ENCODE measurements around the gene LRRC43. TPM values are rescaled to one million over a fixed set of nuclear protein-coding genes. Genes with fewer than 3 reads are reported as not detected.
A peak's percentile ranks its signal among the peaks of the same experiment; 100 is the strongest.

Gene LRRC43
- total RNA-seq, 1 donor from 2014 or later, result 0.24 TPM

GRCh38 chr12:122183588-122183940 lies 641 bp downstream of the LRRC43 start:
- Histone ChIP-seq H3K36me3 (no peaks in the 10 kb centered on the region), H3K4me2 (peak overlapping the region; percentile 94), H2AFZ (replicated peaks) (peak overlapping the region; percentile 95), H3K9ac (no peak overlapping the region), H3K79me2 (ENCODE audit: low read depth) (no peaks in the 10 kb centered on the region), H3K9me3 (ENCODE audit: low read depth) (no peaks in the 10 kb centered on the region), H4K20me1 (ENCODE audit: low read depth) (no peaks in the 10 kb centered on the region), H3K4me1 (no peaks in the 10 kb centered on the region), H3F3A (ENCODE audit: low read depth) (no peaks in the 10 kb centered on the region), H3K27ac (no peak overlapping the region), H3K4me3 (peak overlapping the region; percentile 65), H3K27me3 (peaks cover 33% of the 10 kb centered on the region)
- no peak for DNase-seq (ENCODE audit: low spot score)
- H3K36me3 Mint-ChIP-seq, result no peaks in the 10 kb centered on the region
- H3K9me3 Mint-ChIP-seq, result no peaks in the 10 kb centered on the region
- H3K4me1 Mint-ChIP-seq, result peaks cover 3% of the 10 kb centered on the region
- H3K27ac Mint-ChIP-seq, result no peak overlapping the region
- TF ChIP-seq CTCF (IDR thresholded peaks at IDR 0.05) (no peak), EZH2phosphoT487 (IDR thresholded peaks at IDR 0.05) (no peak), EZH2 (IDR thresholded peaks at IDR 0.05) (no peak)
- peaks cover 14% of the 10 kb centered on the region for H3K27me3 Mint-ChIP-seq (ENCODE audit: insufficient read depth, low read depth)
- H3K4me3 Mint-ChIP-seq, result peak overlapping the region; percentile 74

GRCh38 chr12:122184517-122184916 lies 1.6 kb downstream of the LRRC43 start:
- Histone ChIP-seq H3K36me3 (no peaks in the 10 kb centered on the region), H3K9ac (no peak overlapping the region), H3K79me2 (ENCODE audit: low read depth) (no peaks in the 10 kb centered on the region), H3K4me1 (no peaks in the 10 kb centered on the region), H2AFZ (replicated peaks) (no peak overlapping the region), H3F3A (ENCODE audit: low read depth) (no peaks in the 10 kb centered on the region), H4K20me1 (ENCODE audit: low read depth) (no peaks in the 10 kb centered on the region), H3K27ac (no peak overlapping the region), H3K27me3 (peaks cover 33% of the 10 kb centered on the region), H3K9me3 (ENCODE audit: low read depth) (no peaks in the 10 kb centered on the region), H3K4me3 (no peak overlapping the region), H3K4me2 (no peak overlapping the region)
- Mint-ChIP-seq H3K27ac (no peak overlapping the region), H3K9me3 (no peaks in the 10 kb centered on the region), H3K4me3 (peak overlapping the region; percentile 54), H3K27me3 (ENCODE audit: insufficient read depth, low read depth) (peaks cover 16% of the 10 kb centered on the region), H3K36me3 (no peaks in the 10 kb centered on the region), H3K4me1 (peaks cover 3% of the 10 kb centered on the region)
- no peak for TF ChIP-seq CTCF (IDR thresholded peaks at IDR 0.05)
- TF ChIP-seq EZH2phosphoT487 (IDR thresholded peaks at IDR 0.05), result no peak
- no peak for TF ChIP-seq EZH2 (IDR thresholded peaks at IDR 0.05)
- DNase-seq (ENCODE audit: low spot score), result no peak

DNA sequence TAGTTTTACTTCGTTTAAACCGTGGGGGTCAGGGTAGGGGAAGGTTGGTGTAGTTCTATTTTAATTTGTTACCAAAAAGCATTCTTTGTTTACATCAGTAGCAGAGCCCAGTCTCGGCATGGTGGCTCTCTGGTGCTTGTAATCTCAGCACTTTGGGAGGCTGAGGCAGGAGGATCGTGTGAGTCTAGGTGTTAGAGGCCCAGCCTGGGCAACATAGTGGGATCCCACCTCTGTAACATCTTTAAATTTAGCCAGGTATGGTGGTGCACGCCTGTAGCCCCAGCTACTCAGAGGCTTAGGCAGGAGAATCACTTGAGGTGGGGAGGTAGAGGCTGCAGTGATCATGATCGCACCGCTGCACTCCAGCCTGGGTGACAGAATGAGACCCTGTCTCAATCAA lies 2.2 kb downstream of the LRRC43 start:
- Histone ChIP-seq H4K20me1 (ENCODE audit: low read depth) (no peaks in the 10 kb centered on the region), H3K36me3 (no peaks in the 10 kb centered on the region), H3K27me3 (peaks cover 33% of the 10 kb centered on the region), H2AFZ (replicated peaks) (no peak overlapping the region), H3K4me3 (no peak overlapping the region), H3F3A (ENCODE audit: low read depth) (no peaks in the 10 kb centered on the region), H3K79me2 (ENCODE audit: low read depth) (no peaks in the 10 kb centered on the region), H3K9ac (no peak overlapping the region), H3K4me2 (no peak overlapping the region), H3K4me1 (no peaks in the 10 kb centered on the region), H3K9me3 (ENCODE audit: low read depth) (no peaks in the 10 kb centered on the region), H3K27ac (no peak overlapping the region)
- Mint-ChIP-seq H3K4me1 (peaks cover 3% of the 10 kb centered on the region), H3K27me3 (ENCODE audit: insufficient read depth, low read depth) (peaks cover 16% of the 10 kb centered on the region), H3K4me3 (no peak overlapping the region), H3K27ac (no peak overlapping the region), H3K9me3 (no peaks in the 10 kb centered on the region), H3K36me3 (no peaks in the 10 kb centered on the region)
- TF ChIP-seq CTCF (IDR thresholded peaks at IDR 0.05), result no peak
- no peak for TF ChIP-seq EZH2 (IDR thresholded peaks at IDR 0.05)
- TF ChIP-seq EZH2phosphoT487 (IDR thresholded peaks at IDR 0.05), result no peak
- no peak for DNase-seq (ENCODE audit: low spot score)

Data from neural progenitor cell (in vitro differentiated cells).